OCI-LY1 (cell line): ENCODE data around the gene S1PR5.

Experiments
- H2AFZ ChIP-seq: fragments of 200-600 bp; sonication (generic), shearing (Covaris generic); 2 replicates; pipeline ENCODE4 v1.6.0; 2014; ENCODE audit warnings: antibody characterized with exemption, mild to moderate bottlenecking, low read length
- H3F3A ChIP-seq: fragments of 200-600 bp; sonication (generic), shearing (Covaris generic); 2 replicates; pipeline ENCODE4 v1.6.0; 2014; ENCODE audit warnings: mild to moderate bottlenecking, antibody characterized with exemption, low read length, moderate library complexity; ENCODE audit not compliant: insufficient read depth
- H3K27ac ChIP-seq: fragments of 200-600 bp; sonication (generic); 2 replicates; pipeline ENCODE4 v1.5.1; 2014; ENCODE audit warnings: low read length, mixed run types, mild to moderate bottlenecking, low read depth; ENCODE audit not compliant: poor library complexity, severe bottlenecking
- H3K27me3 ChIP-seq: fragments of 200-600 bp; sonication (generic); 2 replicates; pipeline ENCODE4 v1.6.0; 2014; ENCODE audit warnings: antibody characterized with exemption, mild to moderate bottlenecking, low read length, moderate library complexity; ENCODE audit not compliant: insufficient read depth
- H3K36me3 ChIP-seq: fragments of 200-600 bp; sonication (generic); 2 replicates; pipeline ENCODE4 v1.6.1; 2014; ENCODE audit warnings: mild to moderate bottlenecking, antibody characterized with exemption, low read length, moderate library complexity, mixed read lengths; ENCODE audit not compliant: insufficient read depth
- H3K4me1 ChIP-seq: fragments of 200-600 bp; sonication (generic); 2 replicates; pipeline ENCODE4 v1.5.1; 2014; ENCODE audit warnings: mild to moderate bottlenecking, low read length, moderate library complexity; ENCODE audit not compliant: insufficient read depth, severe bottlenecking
- H3K4me2 ChIP-seq: fragments of 200-600 bp; sonication (generic), shearing (Covaris generic); 2 replicates; pipeline ENCODE4 v1.6.1; 2014; ENCODE audit warnings: low read length
- H3K4me3 ChIP-seq: fragments of 200-600 bp; sonication (generic); 2 replicates; pipeline ENCODE4 v1.5.1; 2014; ENCODE audit warnings: low read length, low read depth, mild to moderate bottlenecking, mixed read lengths; ENCODE audit not compliant: poor library complexity, severe bottlenecking
- H3K79me2 ChIP-seq: fragments of 200-600 bp; shearing (Covaris generic); 2 replicates; pipeline ENCODE4 v1.6.1; 2016; ENCODE audit warnings: mixed run types, low read length, mixed read lengths; ENCODE audit not compliant: insufficient read depth
- H3K9ac ChIP-seq: fragments of 200-600 bp; sonication (generic), shearing (Covaris generic); 2 replicates; pipeline ENCODE4 v1.6.1; 2014; ENCODE audit warnings: mild to moderate bottlenecking, low read length, mixed read lengths
- H3K9me2 ChIP-seq: fragments of 200-600 bp; sonication (generic), shearing (Covaris generic); 2 replicates; pipeline ENCODE4 v1.6.1; 2014; ENCODE audit warnings: low read depth, mild to moderate bottlenecking, low read length, mixed read lengths
- H3K9me3 ChIP-seq: fragments of 200-600 bp; shearing (Covaris generic); 2 replicates; pipeline ENCODE4 v1.6.1; 2014; ENCODE audit warnings: low read length, mixed read lengths
- H4K20me1 ChIP-seq: fragments of 200-600 bp; sonication (generic), shearing (Covaris generic); 2 replicates; pipeline ENCODE4 v1.6.0; 2016; ENCODE audit warnings: mild to moderate bottlenecking, low read length; ENCODE audit not compliant: insufficient read depth
- CTCF ChIP-seq: fragments of 200-600 bp; sonication (generic), shearing (Covaris generic); IDR thresholded peaks from 2 replicates; pipeline ENCODE4 v1.5.1; 2017; ENCODE audit warnings: mild to moderate bottlenecking, antibody characterized with exemption, low read length, moderate library complexity, mixed read lengths
- EZH2 ChIP-seq: fragments of 200-600 bp; sonication (generic), shearing (Covaris generic); IDR thresholded peaks from 2 replicates; pipeline ENCODE4 v1.8.0; 2017; ENCODE audit warnings: borderline replicate concordance, mixed run types, mild to moderate bottlenecking, antibody characterized with exemption, low read length, moderate library complexity, mixed read lengths

Gene S1PR5

GRCh38 chr19:10508036-10508435, 9.2 kb downstream of the S1PR5 start:
- H2AFZ ChIP-seq, result no peak overlapping the region
- TF ChIP-seq CTCF (no peak), EZH2 (no peak)
- H4K20me1 ChIP-seq, result no peaks in the 10 kb centered on the region
- H3K36me3 ChIP-seq, result no peaks in the 10 kb centered on the region
- no peak overlapping the region for H3K27ac ChIP-seq
- H3K9ac ChIP-seq, result no peak overlapping the region
- no peaks in the 10 kb centered on the region for H3F3A ChIP-seq
- no peak overlapping the region for H3K4me2 ChIP-seq
- H3K79me2 ChIP-seq, result no peaks in the 10 kb centered on the region
- H3K4me1 ChIP-seq, result peaks cover 8% of the 10 kb centered on the region
- H3K9me3 ChIP-seq, result no peaks in the 10 kb centered on the region
- no peaks in the 10 kb centered on the region for H3K9me2 ChIP-seq
- H3K4me3 ChIP-seq, result no peak overlapping the region
- H3K27me3 ChIP-seq, result no peaks in the 10 kb centered on the region

GRCh38 chr19:10505583-10506229, 11.5 kb downstream of the S1PR5 start:
- H3K9ac ChIP-seq, result no peak overlapping the region
- H3K9me2 ChIP-seq, result no peaks in the 10 kb centered on the region
- no peak overlapping the region for H3K4me2 ChIP-seq
- H3F3A ChIP-seq, result no peaks in the 10 kb centered on the region
- no peak overlapping the region for H3K4me3 ChIP-seq
- no peak overlapping the region for H2AFZ ChIP-seq
- H3K4me1 ChIP-seq, result peaks cover 19% of the 10 kb centered on the region
- 0 out of 2 replicates have a peak, but pooled peaks cover 3% of the 10 kb centered on the region for H3K36me3 ChIP-seq
- TF ChIP-seq EZH2 (no peak), CTCF (peak; percentile 80)
- no peaks in the 10 kb centered on the region for H3K9me3 ChIP-seq
- no peaks in the 10 kb centered on the region for H4K20me1 ChIP-seq
- peaks cover 17% of the 10 kb centered on the region for H3K79me2 ChIP-seq
- no peaks in the 10 kb centered on the region for H3K27me3 ChIP-seq
- H3K27ac ChIP-seq, result no peak overlapping the region

GRCh38 chr19:10503002-10503789, 14.1 kb downstream of the S1PR5 start, which contains the start of gene KEAP1:
KEAP1 (minus strand) TSS chr19:10503356; CDS start chr19:10500033, 3,323 bp downstream.
- no peaks in the 10 kb centered on the region for H4K20me1 ChIP-seq
- peak within 1 kb of the TSS; percentile 98 for H3K9ac ChIP-seq
- no peaks in the 10 kb centered on the region for H3K27me3 ChIP-seq
- no peaks in the 10 kb centered on the region for H3F3A ChIP-seq
- H3K4me3 ChIP-seq, result peak within 1 kb of the TSS; percentile 89
- H3K4me1 ChIP-seq, result peaks cover 21% of the 10 kb centered on the region
- H2AFZ ChIP-seq, result 0 out of 2 replicates have a peak within 1 kb of the TSS, but pooled peaks have one; percentile 6
- TF ChIP-seq EZH2 (no peak), CTCF (peak; percentile 11; the same call in 1 of the 2 replicates)
- peak within 1 kb of the TSS; percentile 84 for H3K4me2 ChIP-seq
- H3K9me3 ChIP-seq, result no peaks in the 10 kb centered on the region
- peaks cover 25% of the 10 kb centered on the region for H3K36me3 ChIP-seq
- no peaks in the 10 kb centered on the region for H3K9me2 ChIP-seq
- peaks cover 20% of the 10 kb centered on the region for H3K79me2 ChIP-seq
- H3K27ac ChIP-seq, result peak within 1 kb of the TSS; percentile 77
